Activated CD8-positive, alpha-beta memory T cell treated with anti-CD3 and anti-CD28 coated beads for 4 hours (primary cell): ENCODE data around the gene PCDH9.
"Not testable (repeated sequence)": the region's sequence is repeated elsewhere in the genome, so short reads cannot be mapped to it uniquely, and the experiment has no call there.

Experiments used
- DNase-seq, 2 donors: peaks; one replicate each; pipeline ENCODE4 v3.0.0-alpha.2; 2020; ENCODE audit warnings: low read depth in 2 of 2

PCDH9 gene

GRCh38 chr13:66344805-66345517 is 885.2 kb downstream of the PCDH9 start:
- DNase-seq: no peak

- no peak for DNase-seq
Measured at GRCh38 chr13:66343224-66343828, 886.8 kb downstream of the PCDH9 start.

GRCh38 chr13:66341635-66342377 is 888.3 kb downstream of the PCDH9 start:
- no peak for DNase-seq

- no peak for DNase-seq
Measured at GRCh38 chr13:66339214-66339613, 890.9 kb downstream of the PCDH9 start.

- no peak for DNase-seq
Measured at GRCh38 chr13:66338542-66338941, 891.6 kb downstream of the PCDH9 start.

GRCh38 chr13:66335626-66336025 is 894.5 kb downstream of the PCDH9 start:
- DNase-seq: no peak

- DNase-seq: no peak
Measured at GRCh38 chr13:66329988-66330451, 900.1 kb downstream of the PCDH9 start.

GRCh38 chr13:66328476-66328875 is 901.7 kb downstream of the PCDH9 start:
- no peak for DNase-seq

- DNase-seq: no peak
Measured at GRCh38 chr13:66323745-66324347, 906.3 kb downstream of the PCDH9 start.

- DNase-seq: no peak
Measured at GRCh38 chr13:66322936-66323335, 907.2 kb downstream of the PCDH9 start.

- no peak for DNase-seq
Measured at GRCh38 chr13:66322193-66322740, 907.9 kb downstream of the PCDH9 start.

GRCh38 chr13:66314911-66315310 is 915.2 kb downstream of the PCDH9 start:
- DNase-seq: no peak

GRCh38 chr13:66313413-66313812 is 916.7 kb downstream of the PCDH9 start:
- no peak for DNase-seq

GRCh38 chr13:66312312-66313087 is 917.6 kb downstream of the PCDH9 start:
- DNase-seq: no peak

GRCh38 chr13:66305961-66306617 is 924.0 kb downstream of the PCDH9 start:
- no peak for DNase-seq

- no peak for DNase-seq
Measured at GRCh38 chr13:66301482-66301881, 928.7 kb downstream of the PCDH9 start.

- no peak for DNase-seq
Measured at GRCh38 chr13:66301006-66301405, 929.1 kb downstream of the PCDH9 start.

GRCh38 chr13:66296875-66297274 is 933.3 kb downstream of the PCDH9 start:
- no peak for DNase-seq

GRCh38 chr13:66296328-66296727 is 933.8 kb downstream of the PCDH9 start:
- DNase-seq: no peak

GRCh38 chr13:66286806-66287205 is 943.3 kb downstream of the PCDH9 start:
- DNase-seq: not testable (repeated sequence)

- no peak for DNase-seq
Measured at GRCh38 chr13:66275416-66275815, 954.7 kb downstream of the PCDH9 start.
